ENCODE measurements around the gene MAN1A1.

The MAN1A1 gene

DNA sequence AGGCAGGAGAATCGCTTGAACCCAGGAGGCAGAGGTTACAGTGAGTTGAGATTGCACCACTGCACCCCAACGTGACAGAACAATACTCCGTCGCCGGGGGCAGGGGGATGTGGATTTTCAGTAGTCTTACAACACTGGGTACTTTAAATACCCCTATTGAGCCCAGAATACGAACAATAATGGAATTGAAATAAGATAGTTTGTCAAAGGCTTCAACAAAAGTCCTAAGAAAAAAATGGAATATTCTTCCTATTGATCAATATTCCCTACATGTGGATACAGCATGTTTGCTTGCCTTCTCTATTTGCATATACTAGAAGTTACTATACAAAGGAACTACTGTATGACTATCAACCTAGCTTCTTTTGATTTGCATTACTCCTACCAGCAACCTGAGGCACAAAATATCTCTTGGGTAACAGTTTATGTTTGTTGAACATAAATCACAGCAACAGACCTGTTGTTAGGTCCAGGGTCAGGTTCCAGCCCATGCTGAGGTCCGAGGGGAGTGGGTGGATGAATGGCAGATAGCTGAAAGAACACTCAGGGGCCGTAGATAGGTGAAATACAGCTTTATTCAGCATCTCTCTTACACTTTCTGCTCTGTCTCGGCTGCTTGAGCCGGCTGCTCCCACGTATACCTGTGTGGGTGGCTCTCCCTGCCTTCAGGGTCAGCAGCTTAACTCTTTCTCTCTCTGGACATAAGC, 23.8 kb downstream of the MAN1A1 start:
- DNase-seq (ENCODE audit: low read depth), result no peak

DNA sequence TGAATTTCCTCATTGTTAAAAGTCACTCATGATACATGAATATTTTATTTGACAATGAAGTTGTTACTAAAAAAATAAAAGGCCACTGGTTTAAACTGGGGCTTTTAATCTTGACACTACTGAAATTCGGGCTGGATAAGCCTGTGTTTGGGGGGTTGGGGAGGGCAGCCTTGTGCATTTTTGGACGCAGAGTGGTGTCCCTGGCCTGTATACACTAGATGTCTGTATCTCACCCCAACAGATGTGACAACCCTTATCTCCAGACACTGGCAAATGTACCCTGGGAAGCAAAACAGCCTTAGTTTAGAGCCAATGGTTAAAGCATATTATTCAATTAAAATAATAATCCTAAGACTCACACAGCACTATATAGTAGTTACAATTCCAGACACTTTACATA, 24.8 kb downstream of the MAN1A1 start:
- no peak for DNase-seq (ENCODE audit: low read depth)

DNA sequence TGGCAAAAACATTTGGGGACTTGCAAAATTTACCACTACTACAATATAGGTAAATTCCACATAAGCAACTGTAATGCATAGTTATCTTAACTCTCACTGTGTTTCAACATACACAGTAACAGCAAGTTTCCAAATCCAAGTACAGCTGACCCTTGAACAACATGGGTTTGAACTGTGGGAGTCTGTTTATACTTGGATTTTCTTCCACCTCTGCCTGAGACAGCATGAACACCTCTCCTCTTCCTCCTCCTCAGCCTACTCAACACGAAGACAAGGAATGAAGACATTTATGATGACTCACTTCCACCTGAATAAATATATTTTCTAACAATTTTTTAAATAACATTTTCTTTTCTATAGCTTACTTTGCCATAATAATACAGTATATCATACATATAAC, 25.6 kb downstream of the MAN1A1 start:
- DNase-seq (ENCODE audit: low read depth), result no peak

- DNase-seq (ENCODE audit: low read depth), result no peak
Observed at GRCh38 chr6:119323478-119323877, 26.1 kb downstream of the MAN1A1 start.

DNA sequence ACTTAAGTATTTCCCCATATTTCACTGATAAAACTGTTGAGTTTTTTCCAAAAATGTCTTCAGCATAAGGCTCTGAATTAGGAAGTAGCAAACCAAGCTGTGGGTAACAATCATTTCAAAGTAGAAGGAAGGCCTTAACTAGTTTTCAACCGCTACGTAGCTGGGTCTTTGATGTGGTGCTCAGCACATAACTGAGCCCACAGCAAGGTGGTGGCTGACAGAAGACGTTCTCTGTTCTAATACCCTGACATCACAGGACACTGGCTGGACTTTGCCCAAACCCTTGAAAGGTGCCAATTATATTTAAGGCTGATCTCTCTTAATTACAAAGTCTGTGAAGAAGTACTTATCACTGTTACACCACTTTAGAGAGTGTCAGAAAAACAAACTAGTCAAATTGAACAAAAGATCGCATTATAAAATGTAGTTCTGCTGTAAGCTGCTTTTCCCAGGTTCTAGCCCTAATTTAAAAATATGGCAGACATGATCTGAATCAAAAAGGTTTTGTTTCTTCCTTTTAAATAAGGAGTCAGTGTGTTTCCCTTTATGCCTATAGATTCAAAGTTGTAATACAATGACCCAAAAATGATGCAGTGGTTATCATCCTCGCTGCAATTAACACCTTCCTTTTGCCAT, 26.7 kb downstream of the MAN1A1 start:
- no peak for DNase-seq (ENCODE audit: low read depth)

DNA sequence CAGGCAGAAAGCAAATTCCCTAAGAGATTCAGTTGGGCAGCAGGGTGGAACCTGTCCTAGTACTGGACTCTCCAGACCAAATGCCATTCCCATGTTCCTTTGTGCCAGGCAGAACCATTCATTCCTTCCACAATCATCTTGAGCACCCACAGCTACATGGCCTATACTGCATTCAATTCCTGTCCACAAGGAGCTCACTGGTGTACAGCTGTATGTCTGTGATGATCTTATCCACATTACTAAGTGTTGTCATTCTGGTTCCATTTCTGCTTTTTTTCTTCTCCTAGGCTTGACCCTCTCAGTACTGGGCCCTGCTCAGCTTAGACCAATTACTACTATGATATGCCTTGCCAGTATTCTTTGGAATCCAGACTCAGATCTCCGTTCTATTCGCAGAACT, 27.5 kb downstream of the MAN1A1 start:
- no peak for DNase-seq (ENCODE audit: low read depth)

- DNase-seq (ENCODE audit: low read depth), result no peak
Observed at GRCh38 chr6:119319694-119320093, 29.9 kb downstream of the MAN1A1 start.

DNA sequence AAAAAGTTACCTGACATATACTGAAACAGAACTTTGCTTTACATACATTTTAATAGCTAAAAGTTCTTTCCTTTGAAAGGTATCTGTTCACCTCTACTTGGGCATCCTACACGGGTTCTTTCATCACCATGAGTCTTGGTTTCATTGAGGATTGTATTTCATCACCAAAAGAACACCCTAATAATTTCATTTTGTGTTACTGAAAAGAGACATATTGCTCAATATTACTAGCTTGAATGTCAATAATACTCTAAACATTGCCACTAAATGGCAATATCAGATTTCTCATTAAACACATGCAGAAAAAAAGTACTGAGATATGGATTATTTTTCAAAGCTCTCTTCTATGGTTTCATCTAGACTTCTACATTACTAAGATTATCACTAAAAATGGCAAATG, 30.8 kb downstream of the MAN1A1 start:
- no peak for DNase-seq (ENCODE audit: low read depth)

DNA sequence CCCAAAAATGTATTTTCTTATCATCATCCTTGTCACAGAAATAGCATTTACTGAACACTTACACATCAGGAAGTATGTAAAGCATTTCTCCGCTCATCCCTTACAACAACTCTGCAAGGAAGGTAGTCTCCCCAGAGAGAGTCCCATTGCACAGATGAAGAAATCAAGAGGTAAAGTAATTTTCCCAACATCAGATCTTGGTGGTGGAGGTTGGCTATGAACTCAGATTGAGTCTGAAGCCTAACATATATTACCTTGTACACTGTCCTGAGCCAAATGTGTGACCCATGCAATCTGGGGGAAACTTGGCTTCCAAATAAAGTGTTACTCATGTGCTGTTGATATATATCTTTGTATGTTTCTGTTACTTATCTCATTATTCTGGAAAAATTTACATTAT, 31.4 kb downstream of the MAN1A1 start:
- no peak for DNase-seq (ENCODE audit: low read depth)

GRCh38 chr6:119317007-119317406, 32.6 kb downstream of the MAN1A1 start:
- no peak for DNase-seq (ENCODE audit: low read depth)

DNA sequence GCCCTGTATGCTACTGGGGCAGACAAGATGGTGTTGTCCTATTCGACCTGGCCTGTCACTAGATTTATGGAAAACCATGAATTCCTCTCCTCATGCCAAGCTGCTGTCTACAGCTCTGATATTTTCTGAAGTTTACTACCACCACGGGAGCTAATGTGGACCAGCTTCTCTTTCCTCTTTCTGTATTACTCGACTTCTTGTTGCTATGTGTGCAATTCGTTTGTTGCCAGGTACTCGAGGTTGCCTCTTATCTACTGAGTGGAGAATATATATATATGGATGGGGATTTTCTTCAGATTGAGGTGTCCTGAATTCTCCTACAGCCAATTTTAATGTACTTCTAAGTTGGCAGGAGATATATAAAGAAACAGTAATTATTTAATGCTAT, 34.7 kb downstream of the MAN1A1 start:
- DNase-seq (ENCODE audit: low read depth), result no peak

DNA sequence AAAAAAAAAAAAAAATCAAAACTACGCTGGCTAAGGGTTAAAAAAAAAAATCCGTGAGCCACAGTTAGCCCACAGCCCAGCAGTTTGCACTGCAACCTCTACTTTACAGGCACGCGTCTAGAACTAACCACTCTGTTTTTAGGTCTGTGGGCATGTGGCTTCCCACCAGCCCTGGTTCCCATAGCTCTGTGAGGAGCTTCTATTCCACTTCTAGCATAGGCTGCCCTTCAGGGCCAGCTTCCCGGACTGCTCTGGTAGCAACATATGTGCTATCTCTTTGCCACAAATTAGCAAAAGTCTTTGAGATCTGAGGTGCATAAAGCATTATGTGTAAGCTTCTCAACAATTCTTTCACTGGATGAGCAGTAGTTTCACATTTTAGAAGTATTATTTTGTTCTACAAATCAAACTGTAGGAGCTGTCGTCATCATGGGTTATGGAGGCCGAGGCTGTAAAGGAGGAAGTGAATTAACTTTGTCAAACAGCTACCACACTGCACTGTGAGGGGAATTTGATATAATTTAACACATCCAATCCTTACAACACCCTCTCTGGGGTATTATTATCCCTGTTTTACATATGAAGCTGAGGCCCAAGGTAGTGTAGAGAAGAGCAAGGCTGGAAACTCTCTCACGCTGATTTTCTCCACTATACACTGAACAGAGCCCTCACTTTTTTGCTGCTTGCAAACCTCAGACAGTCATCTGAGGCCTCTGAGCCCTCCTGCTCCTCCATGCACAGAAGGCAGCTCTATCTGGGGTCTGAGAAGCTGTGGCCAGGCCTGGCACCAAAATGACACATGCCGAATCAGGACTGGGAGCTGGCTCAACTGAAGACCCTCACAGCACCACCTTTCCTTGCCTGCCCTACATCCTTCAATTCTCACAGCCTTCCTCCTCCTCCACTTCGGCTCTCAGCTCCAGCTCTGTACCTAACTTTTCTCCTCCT, 35.4 kb downstream of the MAN1A1 start:
- DNase-seq (ENCODE audit: low read depth), result no peak

GRCh38 chr6:119312875-119313338, 36.7 kb downstream of the MAN1A1 start:
- no peak for DNase-seq (ENCODE audit: low read depth)

DNA sequence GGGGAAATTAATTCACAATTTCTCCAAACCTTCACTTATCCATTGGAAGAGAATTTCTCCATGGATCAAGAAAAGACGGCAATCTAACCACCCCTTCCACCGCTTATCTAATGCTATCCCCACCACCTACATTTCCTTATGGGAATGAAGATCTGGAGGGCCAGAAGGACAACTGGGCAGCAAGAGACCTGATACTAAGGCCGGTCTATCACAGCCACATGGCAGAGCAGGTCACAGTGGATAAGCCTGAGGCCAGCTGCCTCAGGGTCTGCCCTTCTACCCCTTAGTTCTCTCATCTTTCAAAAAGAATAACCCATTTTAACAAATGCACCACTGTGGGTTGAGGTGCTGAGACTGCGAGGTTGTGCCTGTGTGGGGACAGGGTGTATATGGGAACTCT, 37.1 kb downstream of the MAN1A1 start:
- no peak for DNase-seq (ENCODE audit: low read depth)

DNA sequence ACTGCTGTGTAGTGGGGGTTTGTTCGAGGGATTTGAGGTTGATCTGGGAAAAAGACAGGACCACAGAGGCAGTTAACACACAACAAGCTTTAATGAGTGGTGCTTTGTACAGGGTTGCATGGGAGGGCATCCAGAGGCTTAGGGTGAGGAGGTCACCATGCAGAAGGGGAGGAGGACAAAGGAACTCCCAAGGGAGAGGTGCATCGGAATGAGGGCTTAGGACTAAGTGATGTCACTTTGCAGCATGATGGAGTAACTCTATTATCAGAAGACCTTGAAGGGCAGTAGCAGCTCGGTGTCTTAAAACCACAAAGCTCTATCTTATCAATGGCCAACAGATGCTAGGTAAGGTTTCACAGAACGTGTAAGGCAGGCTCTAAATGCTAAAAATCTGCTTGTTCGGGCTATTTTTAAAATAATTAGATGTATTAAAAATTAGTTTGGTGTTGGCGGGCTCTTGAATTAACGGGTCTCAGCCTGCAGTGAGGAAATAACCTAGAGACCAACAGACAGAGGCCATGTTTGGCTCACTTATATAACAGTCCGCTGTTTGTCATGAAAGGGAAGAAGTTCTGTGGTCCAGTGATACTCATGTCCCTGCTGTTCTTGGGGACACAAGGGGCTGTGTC, 37.9 kb downstream of the MAN1A1 start:
- no peak for DNase-seq (ENCODE audit: low read depth)

- no peak for DNase-seq (ENCODE audit: low read depth)
Observed at GRCh38 chr6:119310486-119311036, 39.0 kb downstream of the MAN1A1 start.

DNA sequence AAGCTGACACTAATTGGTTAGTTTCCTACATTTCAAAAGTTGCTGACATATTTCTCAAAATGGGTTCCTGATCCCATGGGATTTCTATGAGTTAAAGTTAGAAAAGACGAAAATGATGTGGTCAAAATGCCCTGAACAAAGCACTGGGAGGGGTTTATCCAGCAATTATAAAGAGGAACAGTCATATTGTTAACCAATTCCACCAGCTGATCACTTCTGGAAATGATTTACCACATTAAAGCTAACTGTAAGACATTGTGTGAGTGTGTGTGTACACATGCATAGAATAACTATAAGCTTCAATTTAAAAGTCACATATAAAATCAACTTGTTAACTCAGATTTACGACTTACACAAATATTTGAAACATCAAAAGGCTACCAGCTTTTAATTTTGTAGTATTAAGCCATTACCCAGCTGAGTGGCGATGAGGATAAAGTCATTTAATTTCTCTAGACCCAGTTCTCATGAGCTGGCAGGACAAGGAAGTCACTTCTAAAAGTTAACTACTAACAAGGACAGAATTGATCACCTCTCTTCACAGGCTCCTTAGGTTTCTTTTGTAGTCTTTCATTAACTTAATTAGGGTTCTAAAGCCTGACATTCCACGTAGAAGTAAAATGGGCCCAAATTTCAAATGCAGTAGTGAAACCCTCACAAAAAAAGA, 40.4 kb downstream of the MAN1A1 start:
- no peak for DNase-seq (ENCODE audit: low read depth)

DNA sequence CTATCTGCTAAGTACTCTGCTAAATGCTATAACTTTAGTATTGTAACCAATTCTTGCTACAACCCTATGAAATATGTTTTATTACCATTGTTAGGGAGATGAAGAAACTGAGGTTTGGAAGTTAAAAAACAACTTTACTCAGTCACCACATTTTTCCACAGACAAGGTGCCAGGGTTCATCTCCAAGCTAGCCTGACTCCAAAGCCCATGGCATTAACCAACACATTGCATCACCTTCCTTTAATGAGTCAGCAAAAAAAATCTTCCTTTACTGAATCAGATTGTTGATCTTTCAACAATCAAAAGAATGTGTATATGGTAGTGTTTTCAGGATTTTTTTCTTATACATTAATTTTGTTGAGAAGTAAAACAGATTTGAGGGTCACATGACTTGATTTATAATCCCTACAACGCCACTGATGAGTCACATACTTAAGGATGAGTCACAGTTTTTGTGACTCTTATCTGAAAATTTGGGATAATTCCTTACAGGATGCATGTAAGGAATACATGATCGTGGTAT, 41.5 kb downstream of the MAN1A1 start:
- DNase-seq (ENCODE audit: low read depth), result peak; percentile 81

GRCh38 chr6:119307056-119307455, 42.5 kb downstream of the MAN1A1 start:
- DNase-seq (ENCODE audit: low read depth), result no peak

DNA sequence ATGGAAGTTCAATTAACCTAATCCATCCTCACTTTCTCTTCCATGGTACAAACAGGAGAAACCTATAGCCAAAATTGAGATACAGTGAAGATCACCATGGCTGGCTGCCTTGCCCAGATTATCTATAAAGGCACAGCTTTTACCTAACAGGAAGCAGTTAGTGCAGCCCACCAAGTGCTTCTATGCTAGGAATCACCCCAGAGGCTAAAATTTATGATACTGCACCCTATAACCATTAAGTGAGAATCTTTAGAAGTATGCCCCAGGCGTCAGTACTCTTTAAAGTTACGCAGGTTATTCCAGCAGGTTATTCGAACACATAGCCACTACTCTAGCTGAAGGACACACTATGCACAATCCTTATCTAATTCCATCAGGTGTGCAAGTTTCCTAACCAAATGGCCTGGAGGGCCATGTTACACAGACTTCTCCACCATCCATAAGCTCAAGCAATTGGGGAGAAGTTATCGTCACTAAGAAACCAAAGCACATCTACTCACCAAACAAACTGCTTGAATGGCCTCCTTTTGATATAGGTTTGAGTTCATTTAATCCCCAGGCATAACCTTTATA, 43.1 kb downstream of the MAN1A1 start:
- DNase-seq (ENCODE audit: low read depth), result no peak
